Occipital lobe (tissue), 2 donors: ENCODE results near the gene GAD2. TPM values are rescaled to one million over a fixed set of nuclear protein-coding genes. Genes with fewer than 3 reads are reported as not detected.

Experiments used
- DNase-seq: peaks from one replicate; lab custom pipeline; 2025; lab: John Stamatoyannopoulos, UW
- total RNA-seq: library from RNA; depleted of rRNA; stranded (reverse); fragments of >200 nt; gene quantifications from one replicate; pipeline ENCODE4 v1.2.3, GENCODE V29; 2014

Gene GAD2
- total RNA-seq, 1 donor from 2014 or later, result 9.7 TPM

DNA sequence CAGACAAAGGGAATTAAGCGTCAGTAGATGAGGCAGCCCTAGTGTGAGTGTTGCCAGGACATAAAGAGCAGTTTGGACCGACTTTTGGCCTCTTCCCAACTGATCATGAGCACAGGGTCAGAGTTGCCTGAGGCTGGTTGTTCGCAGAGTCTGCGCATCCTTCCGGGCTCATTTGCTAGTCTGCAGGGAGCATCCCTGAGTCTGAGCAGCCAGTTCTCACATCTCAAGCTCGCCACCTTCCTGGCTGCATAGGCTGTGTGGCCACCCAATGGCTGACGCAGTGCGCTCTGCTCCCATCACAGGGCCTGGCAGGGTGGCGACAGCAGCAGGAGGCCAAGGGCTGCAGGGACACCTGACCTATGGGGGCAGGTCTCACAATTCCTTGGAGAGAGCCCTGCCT is 5.0 kb downstream of the GAD2 start:
- DNase-seq, result no peak

DNA sequence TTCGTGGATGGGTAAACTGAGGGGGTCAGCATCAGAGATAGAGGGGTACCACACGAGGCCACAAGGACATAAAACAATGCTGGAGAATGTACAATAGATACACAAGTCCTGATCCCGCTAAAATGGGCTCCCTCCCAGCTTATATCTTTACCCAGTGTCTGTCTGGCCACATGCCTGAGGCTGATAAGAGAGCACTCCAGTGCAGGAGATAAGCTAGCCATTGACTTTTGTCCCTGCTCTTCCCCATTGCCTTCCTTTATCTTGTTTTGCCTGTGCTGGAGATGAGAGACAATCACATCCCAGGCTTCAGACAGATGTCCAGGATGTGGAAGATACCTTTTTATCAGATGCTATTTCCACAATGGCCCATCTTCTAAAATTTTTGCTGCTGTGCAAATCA is 6.0 kb downstream of the GAD2 start:
- DNase-seq, result no peak

DNA sequence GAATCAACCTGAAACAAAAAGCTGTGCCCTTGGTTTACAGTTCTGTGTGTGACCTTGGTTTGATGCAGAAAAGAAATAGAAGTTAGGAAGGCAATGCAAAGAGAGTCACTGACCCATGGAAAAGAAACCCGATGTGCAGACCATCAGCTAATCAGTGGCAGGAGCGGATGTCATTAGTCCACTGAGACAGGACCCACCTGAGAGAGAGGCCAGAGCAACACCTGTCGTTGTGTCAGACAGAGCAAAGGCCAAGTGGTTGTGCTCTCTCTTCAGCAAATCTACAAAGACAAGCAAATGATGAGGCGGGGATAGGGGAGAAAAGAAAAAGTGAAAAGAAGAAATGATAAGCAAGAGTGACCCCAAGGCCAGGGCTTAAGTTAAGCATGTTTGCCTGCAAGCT is 8.7 kb downstream of the GAD2 start:
- DNase-seq, result no peak

DNA sequence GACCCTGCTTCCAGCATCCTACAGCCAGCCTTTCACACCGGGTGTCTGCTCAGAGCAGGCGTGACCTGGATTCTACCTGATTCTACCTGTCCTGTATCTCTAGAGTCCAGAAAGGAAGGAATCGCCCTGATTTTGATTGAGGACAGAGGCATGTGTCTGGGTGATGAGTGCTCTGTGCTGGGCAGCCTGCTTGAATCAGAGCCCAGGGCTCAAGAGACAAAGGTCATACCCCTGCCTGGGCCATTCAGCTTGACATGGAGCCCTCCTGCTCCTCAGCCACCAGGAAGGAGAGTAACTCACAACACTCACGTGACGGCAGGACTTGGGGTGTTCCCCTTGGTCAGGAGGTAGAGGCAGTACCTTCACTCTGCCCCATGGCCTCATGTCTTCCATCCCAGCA is 11.2 kb downstream of the GAD2 start:
- no peak for DNase-seq

DNA sequence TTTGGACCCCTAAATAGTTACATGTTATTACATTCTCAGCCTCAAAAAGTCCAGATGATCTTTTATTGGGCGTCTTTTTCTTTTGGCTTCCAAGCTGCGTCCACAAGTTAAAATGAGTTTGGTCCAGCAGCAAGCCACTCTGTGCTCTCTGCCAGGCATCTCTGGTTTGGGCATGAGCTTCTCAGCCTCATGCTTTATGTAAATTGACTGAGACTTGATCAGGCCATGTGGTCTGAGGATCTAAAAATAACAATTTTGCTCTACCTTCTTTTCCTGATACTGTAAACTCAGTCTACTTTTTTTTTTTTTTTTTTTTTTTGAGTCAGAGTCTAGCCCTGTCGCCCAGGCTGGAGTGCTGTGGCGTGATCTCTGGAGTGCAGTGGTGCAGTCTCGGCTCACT is 15.6 kb downstream of the GAD2 start:
- no peak for DNase-seq

DNA sequence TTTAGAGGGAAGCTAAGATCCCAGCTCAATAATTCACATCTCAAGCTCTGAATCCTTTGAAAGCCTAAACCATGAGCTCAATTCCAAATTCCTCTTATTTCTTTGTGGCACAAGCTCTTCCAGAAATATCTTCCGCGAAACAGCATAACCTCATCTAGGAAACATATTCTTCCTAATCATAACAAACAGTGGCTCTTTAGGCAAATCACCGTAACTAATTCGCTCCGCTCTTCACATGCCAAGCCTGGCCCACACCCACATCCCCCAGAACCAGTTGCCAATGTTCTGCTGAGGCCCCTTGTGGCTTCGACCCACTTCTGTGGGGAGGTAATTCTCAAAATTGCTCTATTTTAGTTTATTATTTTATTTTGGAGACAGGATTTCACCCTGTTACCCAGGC is 19.2 kb downstream of the GAD2 start:
- DNase-seq, result no peak

DNA sequence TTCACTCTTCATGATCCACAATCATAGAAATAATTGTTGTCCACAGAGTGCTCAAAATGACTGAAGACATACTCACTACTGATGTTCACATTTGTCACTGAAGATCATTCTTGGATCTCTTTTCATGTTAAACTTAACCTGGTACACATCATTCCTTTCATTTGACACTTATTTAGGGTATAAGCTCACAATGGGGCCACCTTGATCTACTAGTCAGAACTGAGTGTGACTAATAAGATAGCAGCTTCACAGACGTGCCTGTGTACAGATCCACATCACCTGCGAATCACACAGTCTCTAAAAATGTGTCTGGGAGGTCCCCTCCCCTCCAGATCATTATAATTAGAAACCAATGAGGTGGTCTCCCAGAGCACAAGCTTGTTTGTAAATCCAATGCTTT is 21.8 kb downstream of the GAD2 start:
- DNase-seq, result no peak

DNA sequence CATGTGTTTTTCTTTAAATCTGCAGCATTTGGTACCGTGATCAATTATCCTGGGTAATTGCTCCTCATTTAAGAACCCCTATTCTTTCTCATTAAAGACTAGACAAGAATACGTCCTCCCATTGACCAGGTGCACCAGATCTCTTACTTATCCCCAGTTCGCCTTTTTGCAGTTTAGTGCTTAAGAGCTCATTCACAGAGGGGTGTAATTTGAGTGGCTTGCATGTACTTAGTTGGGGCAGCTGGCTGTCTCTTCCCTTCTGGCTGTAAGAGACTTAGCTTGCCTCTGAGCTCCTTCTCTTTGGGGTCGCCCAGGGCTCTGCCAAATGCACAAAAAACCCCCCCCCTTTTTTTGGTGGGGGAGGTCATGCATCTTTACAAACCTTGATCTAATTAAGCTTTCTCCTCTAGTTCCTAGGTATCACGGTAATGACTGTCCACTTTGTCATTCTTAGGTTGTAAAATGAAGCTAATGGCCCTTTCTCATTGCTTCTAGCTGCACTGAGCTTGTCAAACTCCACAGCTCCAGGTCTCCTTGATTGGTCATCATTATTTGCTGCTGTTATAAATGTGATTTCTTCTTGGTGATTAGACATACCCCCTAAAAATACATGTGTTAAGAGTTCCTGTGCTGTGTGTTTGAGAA is 26.3 kb downstream of the GAD2 start:
- no peak for DNase-seq

DNA sequence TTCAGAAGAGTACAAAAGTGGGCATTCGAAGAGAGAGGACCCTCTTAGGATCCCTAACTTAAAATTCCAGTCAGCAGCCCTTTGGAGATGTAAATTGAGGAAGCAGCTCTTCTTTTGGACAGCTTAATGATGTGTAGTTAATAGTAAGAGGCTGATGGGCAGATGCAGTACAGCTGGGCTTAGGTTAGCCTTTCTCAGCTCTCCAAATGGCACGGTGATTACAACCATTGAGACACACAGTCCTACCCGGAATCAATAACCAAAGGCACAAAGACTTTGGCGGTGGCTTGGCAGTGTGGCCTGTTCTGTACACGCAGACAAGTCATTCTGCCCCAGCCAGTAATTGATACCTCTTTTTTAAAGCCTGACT is 26.8 kb downstream of the GAD2 start:
- DNase-seq, result no peak

DNA sequence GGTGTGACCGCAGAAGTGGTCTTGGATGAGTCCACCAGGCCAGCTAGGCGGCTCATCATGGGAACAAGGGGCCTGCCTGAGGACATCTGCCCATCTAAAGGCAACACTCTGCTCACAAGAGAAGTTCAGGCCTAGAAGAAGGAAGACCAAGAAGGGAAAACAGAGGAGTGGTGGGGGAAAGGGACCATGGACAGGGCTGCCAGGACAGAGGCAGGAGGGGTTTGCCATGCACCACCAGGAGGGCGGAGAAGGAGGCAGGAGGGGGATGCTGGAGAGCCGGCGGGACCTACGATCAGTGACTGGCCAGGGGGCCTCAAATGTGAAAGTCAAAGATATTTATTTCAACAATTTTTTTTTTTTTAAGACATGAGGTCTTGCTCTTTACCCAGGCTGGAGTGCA is 33.1 kb downstream of the GAD2 start:
- no peak for DNase-seq

DNA sequence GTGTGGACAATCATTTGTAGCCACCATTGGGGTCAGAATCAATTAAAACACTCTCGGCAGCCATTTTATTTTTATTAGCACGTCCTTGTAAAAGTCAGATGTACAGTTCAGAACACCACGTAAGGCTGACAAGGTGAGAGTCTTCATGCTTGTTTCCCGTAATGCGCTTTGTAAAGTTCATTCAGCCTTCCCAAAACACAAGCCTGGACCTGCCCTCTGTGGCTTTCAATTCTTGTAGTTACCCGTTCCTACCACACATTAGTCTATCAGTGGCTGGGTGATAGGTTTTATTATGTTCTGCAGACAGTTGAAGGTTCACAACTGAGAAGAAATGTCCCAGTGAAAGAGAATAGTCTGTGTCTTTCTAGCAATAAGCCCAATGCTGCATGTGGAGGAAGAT is 35.4 kb downstream of the GAD2 start:
- no peak for DNase-seq

DNA sequence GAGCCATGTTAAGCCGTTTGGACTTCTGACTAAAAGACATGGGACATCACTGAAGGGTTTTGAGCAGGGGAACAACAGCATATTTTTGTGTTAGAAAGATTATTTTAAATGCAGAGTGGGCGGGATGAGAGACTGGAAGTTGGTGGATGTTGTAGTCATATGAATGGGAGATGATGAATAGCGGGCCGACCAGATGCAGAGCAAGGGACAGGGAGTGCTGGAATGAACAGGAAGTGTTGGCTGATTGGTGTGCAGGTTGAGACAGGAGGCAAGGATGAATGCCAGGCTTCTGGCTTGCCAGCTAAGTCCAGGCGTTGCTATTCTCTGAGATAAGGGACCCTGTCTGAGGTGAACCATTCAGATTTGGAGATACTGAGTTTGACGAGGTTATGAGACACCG is 38.0 kb downstream of the GAD2 start:
- DNase-seq, result no peak

DNA sequence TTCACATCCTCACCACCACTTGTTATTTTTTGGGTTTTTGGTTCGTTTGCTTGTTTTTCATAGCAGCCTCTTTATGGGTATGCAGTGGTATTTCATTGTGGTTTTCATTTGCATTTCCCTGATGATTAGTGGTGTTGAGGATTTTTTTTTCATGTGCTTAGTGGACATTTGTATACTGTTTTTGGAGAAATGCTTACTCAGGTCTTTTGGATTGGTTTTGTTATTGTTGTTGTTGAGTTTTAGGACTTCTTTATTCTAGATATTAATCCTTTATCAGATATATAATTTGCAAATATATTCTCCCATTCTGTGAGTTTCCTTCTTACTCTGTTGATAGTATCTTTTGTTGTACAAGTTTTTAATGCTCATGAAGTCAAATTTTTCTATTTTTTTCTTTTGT is 42.8 kb downstream of the GAD2 start:
- DNase-seq, result no peak

DNA sequence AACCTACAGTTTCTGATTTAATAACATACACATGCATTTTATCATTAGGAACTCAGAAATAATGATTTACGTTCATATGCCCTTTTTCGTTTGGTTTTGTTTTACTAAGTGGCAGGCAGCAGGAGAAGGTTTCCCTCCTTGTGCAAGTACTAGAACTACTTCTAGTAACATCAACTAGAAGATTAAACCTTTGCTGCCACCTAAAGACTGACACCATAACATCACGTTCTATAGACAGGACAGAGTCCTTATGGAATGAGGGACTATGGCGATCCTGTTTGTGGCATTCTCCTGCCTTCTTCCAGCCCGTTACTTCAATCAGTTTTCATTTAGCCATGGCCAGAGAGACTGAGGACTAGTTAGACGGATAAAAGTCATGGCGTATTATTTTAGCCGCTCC is 53.2 kb downstream of the GAD2 start:
- no peak for DNase-seq

DNA sequence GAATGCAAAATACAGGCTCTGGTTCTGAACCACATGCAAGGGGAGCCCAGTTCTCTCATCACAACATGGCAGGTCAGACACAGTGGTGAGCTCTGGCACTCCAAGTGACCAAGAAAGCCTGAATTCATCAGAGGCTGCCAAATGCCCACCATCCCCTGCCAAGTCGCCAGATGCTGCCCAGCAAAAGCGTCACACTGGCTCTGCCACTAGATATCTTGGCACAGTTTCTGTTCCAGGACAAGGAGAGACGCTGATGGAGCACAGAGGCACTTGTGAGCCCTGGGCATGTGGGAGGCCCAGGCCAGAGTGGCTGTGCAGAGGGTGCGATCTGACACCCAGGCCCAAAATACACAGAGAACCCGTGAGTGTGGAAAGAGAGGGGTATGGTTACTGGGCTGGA is 57.8 kb downstream of the GAD2 start:
- DNase-seq, result peak; percentile 14

DNA sequence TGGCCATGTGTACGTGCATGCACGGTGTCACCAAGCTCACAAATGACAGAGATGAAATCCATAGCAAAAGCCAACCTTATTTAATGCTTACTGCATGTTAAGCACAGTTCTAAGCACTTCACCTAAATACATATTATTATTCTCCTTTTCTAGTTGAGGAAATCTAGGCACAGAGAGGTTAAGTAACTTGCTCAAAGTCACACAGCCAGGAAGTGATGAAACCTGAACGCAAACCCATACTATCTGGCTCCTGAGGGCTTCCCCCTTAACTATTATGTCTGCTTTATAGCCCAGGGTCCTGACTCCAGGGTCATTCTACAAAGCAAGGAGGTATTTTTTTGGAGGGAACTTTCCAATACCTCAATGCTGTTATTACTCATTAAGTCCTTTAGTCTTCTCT is 61.7 kb downstream of the GAD2 start:
- DNase-seq, result no peak

DNA sequence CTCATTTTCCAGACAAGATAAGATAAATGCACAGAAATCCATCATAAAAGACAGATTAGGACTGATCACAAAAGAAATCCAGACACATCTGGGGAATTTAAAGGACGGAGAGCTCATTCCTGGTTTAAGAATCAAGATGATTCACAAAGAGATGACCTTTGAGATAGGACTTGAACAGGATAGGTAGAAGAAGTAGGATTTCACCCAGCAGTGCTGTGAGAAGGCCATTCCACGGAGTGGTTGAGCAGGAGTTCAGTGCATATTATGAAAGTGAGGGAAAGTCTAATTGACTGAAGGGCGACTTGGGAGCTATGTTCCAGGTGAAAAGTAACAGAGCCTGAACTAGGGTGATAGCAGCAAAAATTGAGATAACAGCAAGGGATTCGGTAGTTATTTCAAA is 73.7 kb downstream of the GAD2 start:
- no peak for DNase-seq

DNA sequence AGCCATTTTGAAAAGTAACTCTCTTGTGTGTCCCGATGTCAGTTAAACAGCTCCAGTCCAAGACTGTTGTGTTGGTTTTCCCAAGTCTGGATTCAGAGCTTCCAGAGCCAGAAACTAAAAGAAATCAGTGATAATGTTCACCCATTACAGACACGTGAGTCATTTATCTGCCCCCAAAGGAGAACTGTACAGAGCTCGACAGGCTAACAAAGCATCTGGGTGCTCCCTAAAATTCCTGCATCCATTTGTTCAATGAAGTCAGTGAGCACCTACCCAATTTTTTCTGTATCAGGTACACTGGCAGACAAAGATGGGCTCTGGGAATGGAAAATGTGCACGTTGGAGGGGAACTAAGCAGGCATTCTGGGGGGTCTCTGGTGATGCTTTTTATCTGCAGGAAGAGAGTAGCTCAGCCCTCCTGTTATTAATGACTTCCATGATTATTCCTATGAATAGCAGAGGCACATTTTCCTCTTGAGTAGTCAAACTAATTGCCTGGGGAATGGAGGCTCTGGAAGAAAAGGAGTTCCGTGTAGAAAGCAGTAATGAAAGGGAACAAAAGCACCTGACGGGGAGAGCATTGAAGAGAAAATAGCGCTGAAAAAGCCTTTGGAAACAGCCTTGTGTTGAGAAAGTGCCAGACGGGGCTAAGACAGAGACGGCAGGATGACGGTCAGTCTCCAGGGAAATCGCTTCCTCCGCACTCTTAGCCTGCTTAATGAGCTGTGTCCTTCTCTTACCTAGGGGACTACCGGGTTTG is 75.3 kb downstream of the GAD2 start:
- no peak for DNase-seq

DNA sequence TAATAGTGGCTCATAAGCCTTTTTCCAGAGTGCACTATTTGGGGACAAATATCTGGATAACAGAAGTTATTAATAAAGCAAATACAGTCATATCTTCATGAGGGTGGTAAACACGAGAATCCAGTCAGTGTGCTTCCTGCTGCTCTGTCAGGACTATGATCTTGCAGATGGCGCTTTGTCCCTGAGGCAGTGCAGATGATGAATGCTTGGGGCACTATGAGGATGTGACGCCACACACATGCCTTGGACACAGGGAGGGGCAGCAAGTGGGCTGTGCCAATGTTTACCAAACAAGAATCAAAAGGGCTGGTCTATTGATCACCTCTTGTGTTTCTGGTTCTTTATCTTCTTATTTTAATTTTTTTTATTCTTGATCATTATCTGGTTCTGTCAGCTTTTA is 79.8 kb downstream of the GAD2 start:
- no peak for DNase-seq

DNA sequence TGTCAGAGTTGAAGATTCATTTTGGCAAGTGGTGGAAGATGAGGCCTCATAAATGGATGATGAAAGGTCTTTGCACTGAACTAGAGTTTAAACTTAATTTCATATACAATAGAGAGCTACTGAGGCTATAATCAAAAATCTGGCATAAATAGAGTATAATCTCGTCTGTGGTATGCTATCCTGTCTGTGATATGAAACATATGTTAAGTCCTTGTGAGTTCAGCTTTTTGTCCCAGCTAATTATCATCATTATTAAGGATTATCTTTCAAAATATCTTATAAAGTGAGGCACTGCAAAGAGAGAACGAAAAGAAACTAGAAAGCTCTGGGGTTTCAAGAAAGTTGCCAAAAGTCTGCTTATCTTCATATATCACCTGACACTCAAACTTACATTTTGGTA is 83.4 kb downstream of the GAD2 start:
- no peak for DNase-seq

DNA sequence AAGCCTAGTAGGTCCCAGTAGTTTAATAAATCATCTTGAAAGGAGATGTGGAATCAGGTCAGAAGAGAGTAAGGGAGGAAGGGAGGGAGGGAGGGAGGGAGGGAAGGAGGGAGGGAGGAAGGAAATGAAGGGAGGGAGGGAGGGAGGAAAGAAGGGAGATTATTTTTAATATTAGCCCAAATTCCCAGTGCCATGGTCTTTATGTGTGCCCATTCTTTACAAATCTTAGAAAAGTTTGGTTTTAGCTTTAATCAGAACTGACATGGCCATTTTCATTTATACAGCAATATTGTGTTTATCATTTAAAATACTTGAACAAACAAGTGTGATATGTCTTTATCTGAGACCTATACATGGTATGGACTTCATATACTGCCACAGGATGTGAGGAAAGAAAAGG is 86.8 kb downstream of the GAD2 start:
- no peak for DNase-seq

DNA sequence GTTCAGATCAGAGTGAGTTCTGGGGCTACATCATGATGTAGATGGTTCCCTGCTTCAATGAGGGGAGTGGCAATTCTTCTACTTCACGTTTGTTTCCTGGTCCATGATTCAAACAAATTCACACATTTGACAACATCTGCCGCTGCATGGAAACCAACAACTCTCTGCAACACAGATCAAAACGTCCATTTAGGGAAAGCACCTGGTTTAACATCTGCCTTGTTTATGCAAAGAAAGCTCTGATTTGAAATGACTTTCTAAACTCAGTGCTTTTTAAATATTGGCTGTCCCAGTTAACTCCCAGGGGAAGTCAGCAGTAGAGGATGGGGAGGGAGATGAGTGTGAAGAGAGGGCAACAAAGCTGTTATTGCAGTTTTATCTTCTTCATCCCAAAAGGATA is 93.8 kb downstream of the GAD2 start:
- DNase-seq, result no peak

DNA sequence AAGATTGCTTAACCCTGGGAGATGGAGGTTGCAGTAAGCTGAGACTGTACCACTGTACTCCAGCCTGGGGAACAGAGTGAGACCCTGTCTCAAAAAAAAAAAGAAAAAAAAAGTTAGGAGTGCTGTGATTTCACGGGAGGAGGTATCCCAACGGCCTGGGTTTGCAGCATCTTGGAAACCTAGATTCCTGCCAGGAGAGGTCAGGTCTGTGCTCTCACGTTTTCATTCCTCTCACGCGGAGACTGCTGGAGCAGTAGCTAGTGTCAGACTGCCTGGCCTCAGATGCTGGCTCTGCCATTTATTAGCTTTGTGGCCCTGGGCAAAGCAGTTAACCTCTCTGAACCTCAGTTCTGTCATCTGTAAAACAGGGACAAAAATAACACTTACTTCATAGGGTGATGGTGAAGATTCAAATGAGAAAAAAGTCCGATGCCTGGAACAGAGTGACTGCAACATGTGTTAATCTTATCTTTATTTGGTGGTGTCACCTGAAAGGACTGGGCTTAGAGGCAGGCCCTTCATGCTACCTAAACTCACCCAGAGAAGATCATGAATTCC is 94.9 kb downstream of the GAD2 start:
- DNase-seq, result no peak
